ENCODE results near the gene MPRIP.

DNA sequence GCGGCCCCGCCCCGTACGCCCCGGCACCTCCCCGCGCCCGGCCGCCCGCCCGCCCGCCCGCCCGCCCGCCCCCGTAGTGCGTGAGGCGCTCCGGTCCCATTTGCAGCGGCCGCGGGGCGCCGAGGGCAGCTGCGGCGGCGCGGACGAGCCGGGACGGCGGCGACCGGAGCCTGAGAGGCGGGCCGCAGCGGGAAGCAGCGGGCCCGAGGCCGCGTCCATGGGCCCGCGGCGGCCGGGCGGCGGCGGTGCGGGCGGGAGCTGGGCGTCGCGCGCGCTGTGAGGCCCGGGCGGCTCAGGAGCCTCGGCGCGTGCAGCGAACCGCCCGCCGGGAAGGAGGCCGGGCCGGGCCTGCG lies at the start of gene MPRIP:
- TF ChIP-seq ZFX (IDR thresholded peaks at IDR 0.05): no peak
- TF ChIP-seq, protein P1, sequence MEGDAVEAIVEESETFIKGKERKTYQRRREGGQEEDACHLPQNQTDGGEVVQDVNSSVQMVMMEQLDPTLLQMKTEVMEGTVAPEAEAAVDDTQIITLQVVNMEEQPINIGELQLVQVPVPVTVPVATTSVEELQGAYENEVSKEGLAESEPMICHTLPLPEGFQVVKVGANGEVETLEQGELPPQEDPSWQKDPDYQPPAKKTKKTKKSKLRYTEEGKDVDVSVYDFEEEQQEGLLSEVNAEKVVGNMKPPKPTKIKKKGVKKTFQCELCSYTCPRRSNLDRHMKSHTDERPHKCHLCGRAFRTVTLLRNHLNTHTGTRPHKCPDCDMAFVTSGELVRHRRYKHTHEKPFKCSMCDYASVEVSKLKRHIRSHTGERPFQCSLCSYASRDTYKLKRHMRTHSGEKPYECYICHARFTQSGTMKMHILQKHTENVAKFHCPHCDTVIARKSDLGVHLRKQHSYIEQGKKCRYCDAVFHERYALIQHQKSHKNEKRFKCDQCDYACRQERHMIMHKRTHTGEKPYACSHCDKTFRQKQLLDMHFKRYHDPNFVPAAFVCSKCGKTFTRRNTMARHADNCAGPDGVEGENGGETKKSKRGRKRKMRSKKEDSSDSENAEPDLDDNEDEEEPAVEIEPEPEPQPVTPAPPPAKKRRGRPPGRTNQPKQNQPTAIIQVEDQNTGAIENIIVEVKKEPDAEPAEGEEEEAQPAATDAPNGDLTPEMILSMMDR (IDR thresholded peaks at IDR 0.05 in 2 of 3, conservative IDR thresholded peaks at IDR 0.05 in 1 of 3; ENCODE audit: borderline replicate concordance in 1 of 3, insufficient read depth in 1 of 3, low read depth in 2 of 3, low read length in 2 of 3): no peak
- no peak for TF ChIP-seq POLR2A (IDR thresholded peaks at IDR 0.05; ENCODE audit: borderline replicate concordance, extremely low read depth, insufficient read depth, insufficient read length)
- no peak for TF ChIP-seq SIN3A (IDR thresholded peaks at IDR 0.05; ENCODE audit: low read depth)
- TF ChIP-seq EZH2 (IDR thresholded peaks at IDR 0.05): no peak
- no peak for TF ChIP-seq JUND (IDR thresholded peaks at IDR 0.05)
- TF ChIP-seq EGR1 (IDR thresholded peaks at IDR 0.05; ENCODE audit: low read depth): no peak
- no peak for TF ChIP-seq CEBPB (IDR thresholded peaks at IDR 0.05; ENCODE audit: low read depth)
- TF ChIP-seq, protein P2, sequence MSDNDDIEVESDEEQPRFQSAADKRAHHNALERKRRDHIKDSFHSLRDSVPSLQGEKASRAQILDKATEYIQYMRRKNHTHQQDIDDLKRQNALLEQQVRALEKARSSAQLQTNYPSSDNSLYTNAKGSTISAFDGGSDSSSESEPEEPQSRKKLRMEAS (IDR thresholded peaks at IDR 0.05): no peak
- no peak for TF ChIP-seq FOSL1 (IDR thresholded peaks at IDR 0.05; ENCODE audit: low read depth)
- TF ChIP-seq EZH2phosphoT487 (IDR thresholded peaks at IDR 0.05; ENCODE audit: borderline replicate concordance): no peak
- no peak for TF ChIP-seq POLR2AphosphoS5 (IDR thresholded peaks at IDR 0.05; ENCODE audit: low read depth, low read length)
- TF ChIP-seq, protein P3, sequence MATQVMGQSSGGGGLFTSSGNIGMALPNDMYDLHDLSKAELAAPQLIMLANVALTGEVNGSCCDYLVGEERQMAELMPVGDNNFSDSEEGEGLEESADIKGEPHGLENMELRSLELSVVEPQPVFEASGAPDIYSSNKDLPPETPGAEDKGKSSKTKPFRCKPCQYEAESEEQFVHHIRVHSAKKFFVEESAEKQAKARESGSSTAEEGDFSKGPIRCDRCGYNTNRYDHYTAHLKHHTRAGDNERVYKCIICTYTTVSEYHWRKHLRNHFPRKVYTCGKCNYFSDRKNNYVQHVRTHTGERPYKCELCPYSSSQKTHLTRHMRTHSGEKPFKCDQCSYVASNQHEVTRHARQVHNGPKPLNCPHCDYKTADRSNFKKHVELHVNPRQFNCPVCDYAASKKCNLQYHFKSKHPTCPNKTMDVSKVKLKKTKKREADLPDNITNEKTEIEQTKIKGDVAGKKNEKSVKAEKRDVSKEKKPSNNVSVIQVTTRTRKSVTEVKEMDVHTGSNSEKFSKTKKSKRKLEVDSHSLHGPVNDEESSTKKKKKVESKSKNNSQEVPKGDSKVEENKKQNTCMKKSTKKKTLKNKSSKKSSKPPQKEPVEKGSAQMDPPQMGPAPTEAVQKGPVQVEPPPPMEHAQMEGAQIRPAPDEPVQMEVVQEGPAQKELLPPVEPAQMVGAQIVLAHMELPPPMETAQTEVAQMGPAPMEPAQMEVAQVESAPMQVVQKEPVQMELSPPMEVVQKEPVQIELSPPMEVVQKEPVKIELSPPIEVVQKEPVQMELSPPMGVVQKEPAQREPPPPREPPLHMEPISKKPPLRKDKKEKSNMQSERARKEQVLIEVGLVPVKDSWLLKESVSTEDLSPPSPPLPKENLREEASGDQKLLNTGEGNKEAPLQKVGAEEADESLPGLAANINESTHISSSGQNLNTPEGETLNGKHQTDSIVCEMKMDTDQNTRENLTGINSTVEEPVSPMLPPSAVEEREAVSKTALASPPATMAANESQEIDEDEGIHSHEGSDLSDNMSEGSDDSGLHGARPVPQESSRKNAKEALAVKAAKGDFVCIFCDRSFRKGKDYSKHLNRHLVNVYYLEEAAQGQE (IDR thresholded peaks at IDR 0.05; ENCODE audit: low read depth): no peak
- no peak for TF ChIP-seq ELF1 (IDR thresholded peaks at IDR 0.05; ENCODE audit: borderline replicate concordance, low read depth)
